DMS 273 (cell line): Measurements from ENCODE around the gene PRND.
"Not testable (repeated sequence)": the region's sequence is repeated elsewhere in the genome, so short reads cannot be mapped to it uniquely, and the experiment has no call there.

ENCODE experiments used
- DNase-seq: peaks from one replicate; lab custom pipeline; 2025; ENCODE audit not compliant: unreplicated experiment; lab: John Stamatoyannopoulos, UW

PRND gene

GRCh38 chr20:4736875-4737274 lies 15.2 kb downstream of the PRND start:
- DNase-seq, result no peak

- no peak for DNase-seq
Observed at GRCh38 chr20:4737857-4738627, 16.3 kb downstream of the PRND start.

GRCh38 chr20:4740774-4741431 lies 19.2 kb downstream of the PRND start:
- peak; percentile 72 for DNase-seq

- no peak for DNase-seq
Observed at GRCh38 chr20:4748847-4749246, 27.1 kb downstream of the PRND start.

- DNase-seq, result no peak
Observed at GRCh38 chr20:4749326-4749725, 27.6 kb downstream of the PRND start.

- no peak for DNase-seq
Observed at GRCh38 chr20:4750381-4750780, 28.7 kb downstream of the PRND start.

GRCh38 chr20:4759100-4759884 lies 37.6 kb downstream of the PRND start:
- peak; percentile 55 for DNase-seq

GRCh38 chr20:4763261-4763660 lies 41.6 kb downstream of the PRND start:
- DNase-seq, result no peak

GRCh38 chr20:4763723-4764510 lies 42.2 kb downstream of the PRND start:
- no peak for DNase-seq

GRCh38 chr20:4764805-4765204 lies 43.1 kb downstream of the PRND start:
- no peak for DNase-seq

GRCh38 chr20:4765681-4766080 lies 44.0 kb downstream of the PRND start:
- no peak for DNase-seq

- no peak for DNase-seq
Observed at GRCh38 chr20:4766631-4767030, 44.9 kb downstream of the PRND start.

- DNase-seq, result no peak
Observed at GRCh38 chr20:4767084-4767483, 45.4 kb downstream of the PRND start.

- DNase-seq, result no peak
Observed at GRCh38 chr20:4769328-4769727, 47.6 kb downstream of the PRND start.

GRCh38 chr20:4770026-4770425 lies 48.3 kb downstream of the PRND start:
- no peak for DNase-seq

- no peak for DNase-seq
Observed at GRCh38 chr20:4771004-4771403, 49.3 kb downstream of the PRND start.

- no peak for DNase-seq
Observed at GRCh38 chr20:4772132-4772531, 50.4 kb downstream of the PRND start.

GRCh38 chr20:4773014-4773413 lies 51.3 kb downstream of the PRND start:
- not testable (repeated sequence) for DNase-seq

- DNase-seq, result no peak
Observed at GRCh38 chr20:4773736-4774135, 52.0 kb downstream of the PRND start.

- no peak for DNase-seq
Observed at GRCh38 chr20:4774207-4774606, 52.5 kb downstream of the PRND start.
